ENCODE data around the gene BID.

BID gene

DNA sequence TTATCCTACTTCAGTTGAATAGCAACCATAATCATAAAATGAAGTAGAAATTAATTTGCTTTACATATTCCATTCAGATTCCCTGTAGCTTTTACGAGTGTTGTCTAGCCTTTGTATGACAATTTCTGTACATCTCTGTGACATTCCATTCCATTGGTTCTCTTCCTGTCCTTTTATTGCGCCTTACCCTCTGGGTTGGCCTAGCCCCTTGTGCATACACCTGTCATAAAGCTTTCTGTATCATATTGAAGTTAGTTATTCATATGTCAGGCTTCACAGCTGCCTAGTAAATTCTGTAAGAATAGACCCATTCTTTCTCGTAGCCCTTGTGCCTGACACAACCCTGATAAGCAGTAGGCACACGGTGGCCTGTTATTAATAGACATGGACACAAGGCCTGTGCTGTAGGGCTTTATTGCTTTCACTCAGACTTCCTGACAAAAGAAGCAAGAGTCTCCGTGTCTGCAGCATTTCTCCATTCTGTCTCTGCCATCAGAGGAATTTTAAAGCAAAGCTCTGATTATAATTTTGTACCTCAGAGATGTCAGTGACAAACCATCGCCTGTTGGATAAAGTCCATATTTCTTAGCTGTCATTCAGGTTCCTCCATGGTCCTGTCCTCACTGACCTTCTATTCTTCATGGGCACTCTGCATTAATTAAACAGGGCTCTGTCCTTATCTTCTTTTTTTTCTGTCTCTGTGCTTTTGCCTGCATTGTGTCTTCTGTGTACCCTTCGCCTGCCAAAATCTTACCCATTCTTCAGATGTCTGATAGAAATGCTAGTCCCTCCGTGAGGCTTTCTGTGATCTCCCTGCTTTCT, 49.4 kb downstream of the BID start:
- no peak overlapping the region for H3K4me3 ChIP-seq (ENCODE audit: low read length)
- no peak for DNase-seq (ENCODE audit: low read depth)
- TF ChIP-seq, protein P1, sequence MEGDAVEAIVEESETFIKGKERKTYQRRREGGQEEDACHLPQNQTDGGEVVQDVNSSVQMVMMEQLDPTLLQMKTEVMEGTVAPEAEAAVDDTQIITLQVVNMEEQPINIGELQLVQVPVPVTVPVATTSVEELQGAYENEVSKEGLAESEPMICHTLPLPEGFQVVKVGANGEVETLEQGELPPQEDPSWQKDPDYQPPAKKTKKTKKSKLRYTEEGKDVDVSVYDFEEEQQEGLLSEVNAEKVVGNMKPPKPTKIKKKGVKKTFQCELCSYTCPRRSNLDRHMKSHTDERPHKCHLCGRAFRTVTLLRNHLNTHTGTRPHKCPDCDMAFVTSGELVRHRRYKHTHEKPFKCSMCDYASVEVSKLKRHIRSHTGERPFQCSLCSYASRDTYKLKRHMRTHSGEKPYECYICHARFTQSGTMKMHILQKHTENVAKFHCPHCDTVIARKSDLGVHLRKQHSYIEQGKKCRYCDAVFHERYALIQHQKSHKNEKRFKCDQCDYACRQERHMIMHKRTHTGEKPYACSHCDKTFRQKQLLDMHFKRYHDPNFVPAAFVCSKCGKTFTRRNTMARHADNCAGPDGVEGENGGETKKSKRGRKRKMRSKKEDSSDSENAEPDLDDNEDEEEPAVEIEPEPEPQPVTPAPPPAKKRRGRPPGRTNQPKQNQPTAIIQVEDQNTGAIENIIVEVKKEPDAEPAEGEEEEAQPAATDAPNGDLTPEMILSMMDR (IDR thresholded peaks at IDR 0.05; ENCODE audit: insufficient read depth, low read depth, low read length, missing control alignments): no peak

DNA sequence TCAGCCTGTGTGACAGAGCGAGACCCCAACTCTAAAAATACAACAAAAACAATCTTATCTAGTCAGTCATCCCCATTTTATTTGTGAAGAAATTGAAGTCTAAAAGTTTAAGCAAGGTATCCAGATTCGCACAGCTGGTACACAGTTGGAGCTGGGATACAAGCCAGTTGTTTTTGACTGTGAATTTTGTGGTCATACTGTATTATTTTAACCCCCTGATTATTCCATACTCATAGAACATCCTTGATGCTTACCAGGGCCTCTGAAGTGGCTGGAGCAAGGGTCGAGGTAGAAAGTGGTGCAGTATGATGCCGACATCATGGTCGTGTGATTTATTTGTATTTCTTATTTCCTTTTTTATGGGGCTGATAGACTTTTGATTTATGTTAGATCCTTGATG, 50.0 kb downstream of the BID start:
- TF ChIP-seq, protein P1 (IDR thresholded peaks at IDR 0.05; ENCODE audit: insufficient read depth, low read depth, low read length, missing control alignments): no peak
- DNase-seq (ENCODE audit: low read depth): no peak
- no peak overlapping the region for H3K4me3 ChIP-seq (ENCODE audit: low read length)

DNA sequence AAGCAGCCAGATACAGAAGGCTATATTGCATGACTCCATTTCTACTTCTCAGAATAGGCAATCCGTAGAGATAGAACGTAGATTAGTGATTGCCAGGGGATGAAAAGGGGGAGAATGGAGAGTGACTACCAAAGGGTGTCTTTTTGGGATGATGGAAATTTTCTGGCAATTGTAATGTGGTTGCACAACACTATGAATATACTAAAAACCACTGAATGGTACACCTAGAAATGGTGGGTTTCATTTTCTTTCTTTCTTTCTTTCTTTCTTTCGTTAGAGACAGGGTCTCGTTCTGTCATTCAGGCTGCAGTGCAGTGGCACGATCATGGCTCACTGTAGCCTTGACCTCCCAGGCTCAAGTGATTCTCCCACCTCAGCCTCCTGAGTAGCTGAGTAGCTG, 54.4 kb downstream of the BID start:
- DNase-seq (ENCODE audit: low read depth): no peak
- TF ChIP-seq, protein P1 (IDR thresholded peaks at IDR 0.05; ENCODE audit: insufficient read depth, low read depth, low read length, missing control alignments): no peak
- no peak overlapping the region for H3K4me3 ChIP-seq (ENCODE audit: low read length)

DNA sequence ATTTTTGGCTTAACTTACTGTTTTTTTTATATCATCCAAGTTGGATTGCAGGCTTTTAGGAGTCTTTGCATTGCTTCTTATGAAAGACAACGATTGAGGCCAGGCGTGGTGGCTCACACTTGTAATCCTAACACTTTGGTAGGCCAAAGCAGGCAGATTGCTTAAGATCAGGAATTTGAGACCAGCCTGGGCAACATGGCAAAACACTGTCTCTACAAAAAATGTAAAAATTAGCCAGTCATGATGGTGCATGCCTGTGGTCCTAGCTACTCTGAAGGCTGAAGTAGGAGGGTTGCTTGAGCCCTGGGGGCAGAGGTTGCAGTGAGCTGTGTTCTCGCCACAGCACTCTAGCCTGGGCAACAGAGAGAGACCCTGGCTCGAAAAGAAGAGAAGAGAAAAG, 56.6 kb downstream of the BID start:
- peak; percentile 39 for DNase-seq (ENCODE audit: low read depth)
- H3K4me3 ChIP-seq (ENCODE audit: low read length): no peak overlapping the region
- TF ChIP-seq, protein P1 (IDR thresholded peaks at IDR 0.05; ENCODE audit: insufficient read depth, low read depth, low read length, missing control alignments): no peak

DNA sequence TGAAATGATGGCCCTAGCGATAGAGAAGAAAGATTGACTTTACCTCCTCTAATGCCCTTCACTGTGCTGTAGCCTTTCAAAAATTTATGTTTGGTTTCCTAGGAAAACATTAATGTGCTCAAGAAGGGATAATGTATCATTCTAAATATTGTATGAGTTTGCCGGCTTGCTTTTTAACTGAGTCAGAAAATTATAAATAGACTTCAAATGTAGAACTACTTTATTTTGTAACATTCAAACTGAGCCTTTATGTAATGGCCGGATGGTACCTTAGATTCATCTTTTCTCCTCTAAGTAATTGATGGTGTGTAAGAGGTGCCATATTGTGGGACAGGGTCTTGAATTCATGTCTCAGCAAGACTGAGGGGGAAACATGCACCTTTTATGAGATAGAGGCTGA, 57.7 kb downstream of the BID start:
- DNase-seq (ENCODE audit: low read depth): no peak
- TF ChIP-seq, protein P1 (IDR thresholded peaks at IDR 0.05; ENCODE audit: insufficient read depth, low read depth, low read length, missing control alignments): no peak
- no peak overlapping the region for H3K4me3 ChIP-seq (ENCODE audit: low read length)

DNA sequence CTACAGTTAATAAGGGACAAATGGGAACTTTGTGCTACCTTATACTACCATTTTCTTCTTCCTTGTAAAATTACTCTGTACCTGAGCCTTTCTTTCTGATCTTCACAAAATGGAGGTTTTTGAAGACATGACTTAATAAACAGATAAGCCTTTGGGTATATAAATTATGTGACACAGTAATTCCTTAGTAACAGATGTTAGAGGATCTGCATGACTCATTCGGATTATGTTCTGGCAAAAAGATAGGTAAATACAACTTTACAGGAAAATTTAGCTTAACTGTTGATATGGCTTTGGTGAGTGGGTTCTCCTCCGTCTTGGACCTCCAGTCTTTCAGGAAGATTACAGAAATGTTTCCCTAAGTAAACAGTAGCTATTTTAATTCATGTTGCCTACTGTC, 61.8 kb downstream of the BID start:
- TF ChIP-seq, protein P1 (IDR thresholded peaks at IDR 0.05; ENCODE audit: insufficient read depth, low read depth, low read length, missing control alignments): no peak
- H3K4me3 ChIP-seq (ENCODE audit: low read length): no peak overlapping the region
- DNase-seq (ENCODE audit: low read depth): peak; percentile 34

DNA sequence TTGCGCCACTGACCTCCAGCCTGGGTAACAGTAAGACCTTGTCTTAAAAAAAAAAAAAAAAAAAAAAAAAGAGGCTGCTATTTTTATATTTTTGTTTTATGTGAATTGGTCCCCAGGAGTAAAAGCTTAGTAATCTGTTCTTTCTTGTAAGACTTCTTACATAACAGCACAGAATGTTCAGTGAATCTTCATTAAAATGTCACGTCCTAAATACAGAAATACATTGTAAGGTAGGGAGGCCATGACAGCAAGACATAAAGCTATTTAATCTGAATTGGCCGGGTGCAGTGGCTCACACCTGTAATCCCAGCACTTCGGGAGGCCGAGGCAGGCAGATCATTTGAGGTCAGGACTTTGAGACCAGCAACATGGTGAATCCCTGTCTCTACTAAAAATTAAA, 64.2 kb downstream of the BID start:
- H3K4me3 ChIP-seq (ENCODE audit: low read length): no peak overlapping the region
- DNase-seq (ENCODE audit: low read depth): no peak
- TF ChIP-seq, protein P1 (IDR thresholded peaks at IDR 0.05; ENCODE audit: insufficient read depth, low read depth, low read length, missing control alignments): no peak
